SHP77 treated with DMSO at 0.1 percent for 48 hours (cell line): Measurements from ENCODE around the gene ZNFX1.
A peak's percentile ranks its signal among the peaks of the same experiment; 100 is the strongest.
"Not testable (repeated sequence)": the region's sequence is repeated elsewhere in the genome, so short reads cannot be mapped to it uniquely, and the experiment has no call there.

Experiments used
- DNase-seq: peaks from one replicate; lab custom pipeline; 2025; lab: John Stamatoyannopoulos, UW

Gene ZNFX1

DNA sequence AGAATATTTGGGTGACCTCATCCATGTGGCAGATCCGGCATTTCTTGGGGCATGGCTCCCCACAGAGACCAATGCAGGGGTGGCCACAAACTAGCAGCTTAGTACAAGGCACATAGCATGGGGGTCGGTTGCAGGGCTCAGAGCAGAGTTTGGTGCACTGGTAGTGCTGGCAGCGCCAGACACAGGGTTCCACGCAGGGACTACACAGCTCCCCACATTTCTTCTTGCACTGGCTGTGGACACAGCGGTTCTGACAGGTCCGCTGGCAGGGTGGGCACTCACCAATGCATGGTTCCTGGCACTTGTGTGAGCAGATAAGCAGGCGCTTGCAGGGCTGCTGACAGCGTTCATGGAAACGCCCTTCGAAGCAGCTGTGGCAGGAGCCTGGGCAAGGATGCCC, 29.6 kb downstream of the ZNFX1 start:
- DNase-seq, result no peak

DNA sequence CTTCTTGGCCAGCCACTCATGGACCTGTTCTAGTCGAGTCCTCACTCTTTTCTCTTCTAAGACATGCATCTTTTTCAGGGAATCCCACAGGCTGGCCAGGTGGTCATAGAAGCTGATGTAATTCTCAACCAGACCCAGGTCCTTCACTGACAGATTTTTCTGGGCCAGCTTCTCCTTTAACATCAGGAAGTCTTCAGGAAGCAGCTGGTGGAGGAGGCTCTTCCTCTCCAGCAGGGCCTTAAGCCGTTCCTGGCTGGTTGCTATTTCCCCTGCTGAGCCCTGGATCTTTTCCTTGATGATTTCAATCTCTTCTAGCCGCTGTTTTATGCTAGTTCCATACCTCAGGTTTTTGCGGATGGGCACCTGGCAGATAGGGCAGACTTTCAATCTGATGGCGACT, 30.1 kb downstream of the ZNFX1 start:
- DNase-seq, result no peak

DNA sequence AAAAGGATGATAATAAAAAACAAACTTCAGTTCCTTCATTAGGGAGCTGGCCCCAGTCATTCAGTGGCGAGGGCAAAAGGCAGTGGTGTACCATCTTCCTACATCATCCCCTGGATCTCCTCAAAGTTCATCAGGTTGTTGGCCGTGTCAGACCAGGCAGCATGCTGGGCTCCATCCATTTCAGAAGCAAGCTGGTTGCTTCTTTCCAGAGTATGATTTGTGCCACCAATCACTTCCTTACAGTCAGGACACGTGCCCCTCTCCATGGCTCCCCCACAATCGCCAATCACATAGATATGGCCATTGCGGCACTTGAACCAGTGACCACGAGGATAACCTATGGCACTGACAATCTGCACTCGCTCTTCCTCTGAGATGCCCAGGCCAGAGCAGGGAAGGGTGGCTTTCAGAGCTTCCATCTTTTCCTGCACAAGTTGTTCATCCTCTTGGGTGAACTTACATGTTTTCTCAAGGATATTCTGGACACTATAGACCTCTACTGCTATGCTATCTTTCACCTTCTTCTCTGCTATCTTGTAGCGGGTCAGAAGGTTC, 30.6 kb downstream of the ZNFX1 start:
- no peak for DNase-seq

DNA sequence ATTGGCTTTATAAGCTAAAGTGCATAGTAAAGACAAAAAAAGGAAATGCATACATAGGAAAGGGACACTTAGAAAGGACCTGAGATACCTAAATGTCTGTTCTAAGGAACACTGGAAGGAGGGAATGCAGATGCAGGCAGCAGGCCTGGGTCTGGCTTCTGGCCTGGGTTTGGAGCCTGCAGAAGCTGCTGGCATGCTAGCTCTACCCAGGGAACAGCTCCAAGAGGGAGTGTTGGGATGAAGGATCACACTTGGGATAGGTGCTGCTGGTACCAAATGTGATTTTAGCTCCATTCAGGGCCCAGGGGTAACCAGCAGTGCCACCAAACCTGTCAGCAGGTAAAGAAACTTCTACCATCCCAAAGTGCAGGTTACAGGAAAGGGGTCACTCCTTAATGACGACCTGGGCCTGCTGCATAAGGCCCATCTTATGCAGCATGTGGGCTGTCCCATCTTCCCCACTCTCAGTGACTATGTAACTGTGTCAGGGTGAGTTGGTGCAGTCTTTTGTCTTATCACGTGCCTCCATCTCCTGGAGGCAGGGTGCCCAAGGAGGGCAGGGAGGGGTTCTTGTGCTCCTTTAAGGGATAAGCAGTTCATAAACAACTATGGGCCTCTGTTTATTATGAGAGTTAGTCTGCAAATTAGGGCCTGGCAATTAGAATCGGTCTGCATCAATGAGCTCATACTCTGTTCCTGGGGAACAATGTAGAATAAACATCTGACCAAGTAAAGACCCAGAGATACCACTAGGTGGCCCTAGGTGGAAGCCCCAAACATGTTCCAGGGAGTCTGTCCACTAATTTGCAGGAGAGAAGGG, 31.7 kb downstream of the ZNFX1 start:
- no peak for DNase-seq

DNA sequence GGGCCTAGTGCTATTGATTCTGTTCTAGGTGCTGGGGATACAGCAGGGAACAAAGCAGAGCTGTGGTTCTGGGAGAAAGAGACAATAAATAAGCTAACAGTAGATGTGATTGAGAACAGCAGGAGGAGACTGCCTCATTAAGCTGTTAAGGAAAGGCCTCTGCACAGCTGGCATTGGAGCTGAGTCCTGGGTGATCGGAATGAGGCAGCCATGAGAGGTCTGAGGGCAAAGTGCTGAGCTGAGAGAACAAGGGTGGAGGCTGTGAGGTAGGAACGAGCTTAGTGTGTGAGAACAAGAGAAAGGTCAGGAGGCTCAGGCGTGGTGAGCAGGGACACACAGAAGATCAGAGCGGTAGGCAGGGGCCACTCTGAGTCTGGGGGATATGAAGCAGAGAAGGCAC, 40.3 kb downstream of the ZNFX1 start:
- DNase-seq, result no peak

DNA sequence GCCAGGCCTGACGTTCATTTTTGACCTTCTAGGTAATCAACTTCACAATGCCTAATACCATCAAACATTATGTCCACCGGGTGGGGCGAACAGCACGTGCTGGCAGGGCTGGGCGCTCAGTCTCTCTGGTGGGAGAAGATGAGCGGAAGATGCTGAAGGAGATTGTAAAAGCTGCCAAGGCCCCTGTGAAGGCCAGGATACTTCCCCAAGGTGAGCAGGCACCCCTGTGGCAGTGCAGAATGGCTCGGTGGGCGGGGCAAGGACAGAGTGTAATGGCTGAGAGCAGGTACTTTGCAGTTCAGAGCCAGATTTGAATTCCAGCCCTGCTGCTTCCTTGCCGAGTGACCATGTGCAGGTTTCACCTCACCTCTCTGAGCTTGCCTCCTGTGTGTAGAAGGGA, 41.6 kb downstream of the ZNFX1 start:
- no peak for DNase-seq

DNA sequence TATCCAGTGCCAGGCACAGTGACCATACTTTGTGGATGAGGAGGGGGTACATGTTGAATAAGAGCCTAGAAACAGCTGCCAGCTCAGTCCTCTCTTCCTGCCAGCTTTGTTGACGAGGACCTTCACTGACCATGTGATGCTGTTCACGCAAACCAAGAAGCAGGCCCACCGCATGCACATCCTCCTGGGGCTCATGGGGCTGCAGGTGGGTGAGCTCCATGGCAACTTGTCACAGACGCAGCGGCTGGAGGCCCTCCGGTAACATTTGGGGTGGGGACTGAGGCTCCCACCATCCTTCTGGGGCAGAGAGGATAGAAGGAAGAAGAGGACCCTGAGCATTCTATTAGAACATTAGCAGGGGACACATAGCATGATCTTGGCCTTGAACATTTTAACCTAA, 43.0 kb downstream of the ZNFX1 start:
- DNase-seq, result no peak

DNA sequence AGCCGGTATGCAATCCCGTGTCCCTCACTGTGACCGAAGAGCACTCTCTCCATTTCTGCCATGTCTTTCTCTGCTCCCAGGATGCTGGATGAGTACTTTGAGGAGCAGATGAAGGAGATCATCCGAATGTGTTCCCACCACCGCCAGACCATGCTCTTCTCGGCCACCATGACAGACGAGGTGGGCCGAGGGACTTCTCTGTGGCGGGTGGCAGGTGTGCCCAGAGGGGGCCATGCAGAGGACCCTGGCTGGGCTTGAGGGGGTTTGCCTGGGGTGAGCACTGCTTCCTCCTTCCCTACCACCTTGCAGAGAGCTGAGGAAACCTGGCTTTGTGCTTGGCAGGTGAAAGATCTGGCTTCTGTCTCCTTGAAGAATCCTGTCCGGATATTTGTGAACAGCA, 44.6 kb downstream of the ZNFX1 start:
- DNase-seq, result no peak

DNA sequence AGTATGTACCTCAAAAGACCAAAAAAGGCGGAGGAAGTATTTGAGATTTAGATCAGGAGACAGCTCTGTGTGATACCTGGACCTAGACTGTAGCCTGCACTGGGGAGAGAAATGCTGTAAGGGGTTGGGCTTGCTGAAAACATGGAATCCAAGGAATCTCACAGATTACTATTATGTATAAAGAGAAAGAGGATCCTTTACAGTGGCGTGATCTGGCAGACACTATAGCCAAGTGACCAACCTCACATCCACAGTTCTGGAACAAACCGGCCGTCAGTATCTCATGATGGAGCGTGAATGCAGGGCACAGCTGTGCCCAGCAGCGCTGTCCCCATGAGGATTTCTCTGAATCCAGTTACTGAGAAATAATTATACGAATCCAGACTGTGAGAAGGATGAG, 46.4 kb downstream of the ZNFX1 start:
- no peak for DNase-seq

DNA sequence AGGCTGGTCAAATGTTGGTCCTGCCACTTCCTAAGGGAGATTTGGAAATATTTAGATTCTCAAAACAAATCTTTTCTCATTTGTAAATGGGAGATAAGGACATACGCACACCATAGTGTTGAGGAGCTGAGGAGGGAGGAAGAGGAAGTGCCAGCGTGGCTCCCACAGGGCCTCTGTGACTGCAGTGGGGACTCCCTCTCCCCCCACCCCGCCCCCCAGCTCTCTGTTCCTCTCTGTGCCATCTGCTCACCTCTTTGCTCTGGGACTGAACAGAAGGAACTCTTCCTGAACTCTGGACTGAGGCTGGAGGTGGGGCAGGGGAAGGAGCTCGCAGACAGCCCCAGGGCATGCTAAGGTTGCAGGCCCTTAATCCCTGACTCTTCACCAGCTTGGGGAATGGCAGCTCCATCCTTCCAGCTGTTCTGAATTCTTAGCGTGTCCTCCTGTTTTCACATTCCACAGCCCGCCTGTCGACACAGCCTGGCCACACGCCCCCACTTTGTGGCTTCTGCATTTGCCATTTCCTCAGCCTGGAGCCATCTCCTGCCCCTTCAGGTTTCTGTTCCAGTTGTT, 47.2 kb downstream of the ZNFX1 start:
- DNase-seq, result no peak

DNA sequence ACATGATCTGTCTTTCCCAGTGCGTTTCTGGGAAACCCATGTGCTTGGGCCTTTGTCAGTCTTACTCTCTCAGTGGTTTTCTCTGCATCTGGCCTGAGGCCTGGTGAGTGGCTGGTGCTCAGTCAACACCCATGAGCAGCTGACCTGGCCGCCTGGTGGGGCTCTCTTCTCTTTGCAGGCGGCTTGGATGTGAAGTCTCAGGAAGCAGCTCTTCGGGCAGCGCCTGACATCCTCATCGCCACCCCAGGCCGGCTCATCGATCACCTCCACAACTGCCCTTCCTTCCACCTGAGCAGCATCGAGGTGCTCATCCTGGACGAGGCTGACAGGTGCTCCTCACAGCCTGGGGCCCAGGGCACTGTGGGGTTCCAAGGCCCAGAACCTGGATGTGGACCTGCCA, 47.8 kb downstream of the ZNFX1 start:
- peak; percentile 80 for DNase-seq

DNA sequence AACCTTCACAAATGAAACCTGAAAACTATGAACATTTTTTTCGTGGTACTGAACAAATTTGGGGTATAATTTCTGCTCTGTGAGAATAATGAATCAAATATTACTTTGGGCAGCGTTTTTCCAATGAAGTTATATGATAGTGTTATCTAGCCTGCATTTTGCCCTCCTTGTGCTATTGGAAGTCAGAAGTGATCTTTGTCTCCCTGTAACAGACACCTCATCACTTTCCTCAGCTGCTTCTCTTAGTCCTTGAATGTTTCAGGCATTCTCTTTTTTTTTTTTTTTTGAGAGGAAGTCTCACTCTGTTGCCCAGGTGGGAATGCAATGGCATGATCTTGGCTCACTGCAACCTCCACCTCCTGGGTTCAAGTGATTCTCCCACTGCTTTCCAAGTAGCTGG, 48.5 kb downstream of the ZNFX1 start:
- no peak for DNase-seq

DNA sequence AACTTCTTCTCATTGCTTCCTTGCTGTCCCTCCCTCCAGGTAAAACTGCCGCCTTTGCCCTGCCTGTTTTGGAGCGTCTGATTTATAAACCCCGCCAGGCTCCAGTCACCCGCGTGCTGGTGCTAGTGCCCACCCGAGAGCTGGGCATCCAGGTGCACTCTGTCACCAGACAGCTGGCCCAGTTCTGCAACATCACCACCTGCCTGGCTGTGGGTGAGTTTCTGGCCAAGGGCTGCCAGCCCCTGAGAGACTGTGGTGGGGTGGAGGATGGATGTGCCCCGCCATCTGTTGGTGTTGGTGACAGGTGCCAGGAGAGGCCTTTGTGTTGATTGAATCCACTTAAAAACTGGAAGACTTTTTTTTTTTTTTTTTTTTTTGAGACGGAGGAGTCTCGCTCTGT, 49.2 kb downstream of the ZNFX1 start:
- DNase-seq, result peak; percentile 25

DNA sequence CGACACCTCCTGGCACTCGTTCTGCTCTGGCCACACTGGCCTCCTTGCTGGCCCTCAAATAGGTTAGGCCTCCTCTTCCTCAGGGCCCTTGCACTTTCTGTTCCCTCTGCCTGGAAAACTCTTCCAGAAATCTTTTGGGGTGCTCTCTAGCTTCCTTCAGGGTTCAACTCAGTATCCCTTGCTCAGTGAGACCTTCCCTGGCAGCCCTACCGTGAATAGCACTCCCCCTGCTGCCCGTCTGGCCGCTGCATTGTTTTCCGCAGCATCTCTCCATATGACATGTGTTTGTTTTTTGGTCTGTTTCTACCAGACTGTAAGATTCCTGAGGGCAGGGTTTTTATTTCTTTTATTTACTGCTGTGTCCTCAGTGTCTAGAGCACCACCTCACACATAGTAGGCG, 52.0 kb downstream of the ZNFX1 start:
- no peak for DNase-seq

DNA sequence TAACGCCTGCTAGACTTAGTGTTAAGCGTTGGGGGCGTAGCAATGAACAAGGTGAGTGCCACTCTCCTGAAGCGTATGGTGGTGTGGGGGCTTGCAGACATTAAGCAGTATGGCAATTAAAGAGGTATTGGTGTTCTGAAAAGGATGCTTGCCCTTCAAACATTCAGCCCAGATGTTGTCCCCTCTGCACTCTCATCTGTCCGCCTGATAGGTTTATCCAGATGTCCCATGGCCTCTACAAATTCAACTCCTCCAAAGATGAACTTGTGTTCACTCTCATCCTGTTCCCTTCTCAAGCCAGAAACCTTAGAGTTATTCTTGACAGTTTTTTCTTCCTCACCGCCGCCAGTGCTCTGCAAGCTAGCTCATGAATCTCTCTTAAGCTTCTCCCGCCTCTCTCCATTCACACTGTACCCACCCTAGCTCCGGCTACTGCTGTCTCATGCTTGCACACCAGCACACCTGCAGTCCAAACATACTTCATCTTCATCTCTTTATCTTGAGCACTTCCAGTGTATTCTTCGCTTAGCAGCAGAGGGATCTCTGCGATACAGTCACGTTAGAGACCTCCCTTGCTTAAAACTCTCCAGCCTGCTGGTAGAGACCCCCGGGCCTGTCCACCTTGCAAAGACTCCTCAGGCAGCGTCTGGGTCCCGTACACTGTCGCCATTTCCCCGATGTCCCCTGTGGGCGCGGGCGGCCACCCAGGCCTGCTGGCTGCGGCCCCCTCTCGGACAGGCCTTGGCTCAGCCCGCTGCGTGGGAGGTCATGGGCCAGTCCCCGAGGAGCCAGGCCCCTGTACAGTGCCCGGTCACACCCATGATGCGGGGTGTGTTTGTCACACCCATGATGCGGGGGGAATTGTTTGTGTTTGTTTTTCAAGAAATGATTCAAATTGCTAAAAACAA, 57.7 kb downstream of the ZNFX1 start:
- DNase-seq, result peak; percentile 1

DNA sequence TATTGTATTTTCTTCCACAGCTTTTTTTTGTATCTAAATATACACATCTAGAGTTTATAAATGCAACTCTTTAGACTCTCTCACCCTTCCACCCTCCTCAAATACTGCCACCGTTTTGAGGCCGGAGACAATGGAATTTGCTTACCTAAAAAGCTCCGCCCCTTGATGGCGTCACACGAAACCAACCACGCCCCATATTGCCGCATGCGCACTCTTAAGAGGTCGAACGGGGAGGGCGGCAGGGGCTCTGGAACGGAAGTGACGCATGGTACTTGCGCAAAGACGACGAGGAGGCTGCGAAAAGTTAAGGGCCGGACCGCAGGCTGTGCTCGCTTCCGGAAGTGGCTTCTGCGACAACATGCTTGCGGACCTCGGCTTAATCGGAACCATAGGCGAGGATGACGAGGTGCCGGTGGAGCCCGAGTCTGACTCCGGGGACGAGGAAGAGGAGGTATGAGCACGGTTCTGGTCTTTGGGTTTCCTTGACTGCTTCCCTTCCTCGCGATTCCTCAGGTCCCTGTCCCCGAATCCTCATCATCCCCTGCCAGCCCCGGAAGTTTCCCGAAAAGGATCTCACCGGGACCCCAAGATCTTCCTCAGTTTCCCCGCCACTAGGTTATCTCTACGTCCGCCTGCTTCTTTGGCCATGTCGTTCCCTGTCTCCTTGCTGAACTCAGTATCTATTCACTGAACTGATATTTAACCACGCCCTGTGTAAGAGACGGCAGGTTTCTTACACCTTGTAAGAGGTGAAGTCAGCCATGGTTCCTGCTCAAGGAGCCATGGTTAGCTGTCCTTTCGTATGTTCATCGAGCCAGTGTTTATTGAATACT, 58.5 kb downstream of the ZNFX1 start, which contains the start of gene DDX27:
Gene DDX27 (plus strand): TSS at position 326 of the 833 bp plus-strand sequence. CDS start 33 bp downstream, at position 359.
- DNase-seq, result peak; percentile 94

DNA sequence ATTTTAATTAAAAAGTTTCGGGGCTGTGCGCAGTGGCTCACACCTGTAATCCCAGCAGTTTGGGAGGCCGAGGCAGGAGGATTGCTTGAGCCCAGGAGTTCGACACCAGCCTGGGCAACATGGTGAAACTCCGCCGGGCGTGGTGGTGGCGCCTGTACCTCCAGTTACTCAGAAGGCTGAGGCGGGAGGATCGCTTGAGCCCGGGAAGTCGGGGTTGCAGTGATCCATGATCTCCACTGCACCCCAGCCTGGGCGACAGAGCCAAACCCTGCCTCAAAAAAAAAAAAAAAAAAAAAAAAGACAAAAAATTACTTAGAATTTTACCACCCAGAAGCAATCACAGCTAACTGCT, 59.1 kb downstream of the ZNFX1 start:
- DNase-seq, result not testable (repeated sequence)

DNA sequence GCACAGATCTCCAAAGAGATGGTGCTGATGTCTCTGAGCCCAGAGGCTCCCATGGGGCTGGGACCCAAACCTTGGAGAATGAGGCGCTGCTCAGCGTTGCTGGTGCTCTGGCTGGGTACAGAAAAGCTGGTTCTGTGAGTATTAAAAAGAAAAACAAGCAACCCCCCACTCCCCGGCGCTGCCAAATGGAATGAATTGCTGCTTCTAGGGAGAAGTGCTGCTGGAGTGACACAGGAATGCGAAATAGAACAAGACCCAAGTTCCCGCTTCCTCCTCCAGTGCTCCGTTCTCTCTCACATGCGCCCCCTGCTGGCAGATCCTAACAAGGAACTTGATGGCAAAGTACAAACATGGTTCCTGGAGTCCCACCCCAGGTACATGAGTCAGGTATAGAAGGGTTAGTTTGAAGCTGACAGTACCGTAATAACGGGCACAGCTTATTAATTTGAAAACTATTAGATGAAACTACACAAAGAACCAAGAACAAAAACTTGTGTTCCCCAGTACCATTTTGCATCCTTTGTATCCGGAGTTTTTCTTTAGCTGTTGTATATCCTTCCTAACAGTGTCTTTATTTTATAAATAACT, 60.8 kb downstream of the ZNFX1 start:
- DNase-seq, result peak; percentile 56

DNA sequence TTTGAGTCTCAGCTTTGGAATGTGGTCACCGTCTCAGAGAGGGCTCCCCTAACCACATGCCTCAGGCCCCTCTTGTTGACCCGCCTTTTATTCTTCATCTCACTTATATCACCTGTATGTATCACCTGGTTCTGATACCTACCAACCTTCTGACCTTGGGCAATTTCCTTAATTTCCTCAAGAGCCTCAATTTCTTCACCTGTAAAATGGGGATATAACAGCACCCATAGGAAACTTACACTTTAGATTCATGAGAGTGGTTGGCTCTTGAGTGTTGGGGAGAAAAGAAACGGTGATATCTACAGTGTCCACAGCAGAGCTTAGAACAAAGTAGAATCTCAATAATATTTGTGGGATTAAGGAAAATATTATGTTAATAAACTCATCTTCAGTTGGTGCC, 62.6 kb downstream of the ZNFX1 start:
- no peak for DNase-seq

DNA sequence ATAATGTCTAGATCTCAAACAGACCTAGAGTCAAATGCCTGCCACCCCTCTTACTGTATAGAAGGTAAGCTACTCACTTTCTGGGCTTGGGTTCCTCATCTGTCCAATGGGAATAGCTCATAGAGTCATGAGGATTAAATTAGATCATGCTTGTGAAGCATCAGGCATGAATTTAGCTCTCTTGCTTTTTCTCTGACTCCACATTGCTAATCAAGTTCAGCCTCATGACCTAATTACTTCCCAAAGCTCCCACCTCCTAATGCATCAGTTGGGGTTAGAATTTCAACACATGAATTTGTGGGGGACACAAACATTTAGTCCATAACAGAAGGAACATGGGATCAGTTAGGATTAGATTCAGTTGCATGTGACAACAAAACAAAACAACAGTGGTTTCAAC, 63.3 kb downstream of the ZNFX1 start:
- DNase-seq, result no peak

DNA sequence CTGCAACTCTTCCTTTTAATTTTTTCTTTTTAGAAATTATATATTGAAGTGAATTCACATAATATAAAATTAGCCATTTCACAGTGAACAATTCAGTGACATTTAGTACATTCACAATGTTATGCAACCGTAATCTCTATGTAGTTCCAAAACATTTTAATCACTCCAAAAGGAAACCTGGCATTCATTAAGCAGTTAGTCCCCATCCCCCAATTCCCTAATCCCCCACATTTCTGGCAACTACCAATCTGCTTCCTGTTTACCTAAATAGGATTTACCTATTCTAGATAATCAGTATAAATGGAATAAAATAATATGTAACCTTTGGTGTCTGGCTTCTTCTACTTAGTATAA, 67.1 kb downstream of the ZNFX1 start:
- no peak for DNase-seq
